ENCODE measurements around the gene SLC9A8.

SLC9A8 gene

DNA sequence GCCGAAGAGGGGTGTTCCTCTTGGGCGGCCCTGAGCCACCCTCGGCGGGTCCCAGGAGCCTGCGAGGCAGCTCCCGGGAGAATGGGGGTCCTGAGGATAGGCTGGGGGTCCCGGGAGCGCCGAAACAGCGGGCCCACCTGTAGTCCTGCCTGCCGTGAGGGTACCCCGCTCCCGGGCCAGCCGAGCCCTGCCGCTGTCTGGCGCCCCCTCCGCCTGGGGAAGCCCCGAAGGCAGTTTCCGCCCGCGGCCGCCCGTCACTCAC, 102.4 kb downstream of the SLC9A8 start:
- peak overlapping the region; percentile 97 for H3K27ac ChIP-seq (replicated peaks)
- no peak for DNase-seq (ENCODE audit: low read depth in 1 of 2, low spot score in 1 of 2)
- TF ChIP-seq POLR2AphosphoS5 (IDR thresholded peaks at IDR 0.05; ENCODE audit: low read depth) (no peak), SPI1 (IDR thresholded peaks at IDR 0.05; ENCODE audit: borderline replicate concordance, low read depth) (no peak), GABPA (IDR thresholded peaks at IDR 0.05; ENCODE audit: low read depth) (no peak), CTCF (IDR thresholded peaks at IDR 0.05; ENCODE audit: insufficient read depth, low read length) (no peak)
- TF ChIP-seq, protein P1, sequence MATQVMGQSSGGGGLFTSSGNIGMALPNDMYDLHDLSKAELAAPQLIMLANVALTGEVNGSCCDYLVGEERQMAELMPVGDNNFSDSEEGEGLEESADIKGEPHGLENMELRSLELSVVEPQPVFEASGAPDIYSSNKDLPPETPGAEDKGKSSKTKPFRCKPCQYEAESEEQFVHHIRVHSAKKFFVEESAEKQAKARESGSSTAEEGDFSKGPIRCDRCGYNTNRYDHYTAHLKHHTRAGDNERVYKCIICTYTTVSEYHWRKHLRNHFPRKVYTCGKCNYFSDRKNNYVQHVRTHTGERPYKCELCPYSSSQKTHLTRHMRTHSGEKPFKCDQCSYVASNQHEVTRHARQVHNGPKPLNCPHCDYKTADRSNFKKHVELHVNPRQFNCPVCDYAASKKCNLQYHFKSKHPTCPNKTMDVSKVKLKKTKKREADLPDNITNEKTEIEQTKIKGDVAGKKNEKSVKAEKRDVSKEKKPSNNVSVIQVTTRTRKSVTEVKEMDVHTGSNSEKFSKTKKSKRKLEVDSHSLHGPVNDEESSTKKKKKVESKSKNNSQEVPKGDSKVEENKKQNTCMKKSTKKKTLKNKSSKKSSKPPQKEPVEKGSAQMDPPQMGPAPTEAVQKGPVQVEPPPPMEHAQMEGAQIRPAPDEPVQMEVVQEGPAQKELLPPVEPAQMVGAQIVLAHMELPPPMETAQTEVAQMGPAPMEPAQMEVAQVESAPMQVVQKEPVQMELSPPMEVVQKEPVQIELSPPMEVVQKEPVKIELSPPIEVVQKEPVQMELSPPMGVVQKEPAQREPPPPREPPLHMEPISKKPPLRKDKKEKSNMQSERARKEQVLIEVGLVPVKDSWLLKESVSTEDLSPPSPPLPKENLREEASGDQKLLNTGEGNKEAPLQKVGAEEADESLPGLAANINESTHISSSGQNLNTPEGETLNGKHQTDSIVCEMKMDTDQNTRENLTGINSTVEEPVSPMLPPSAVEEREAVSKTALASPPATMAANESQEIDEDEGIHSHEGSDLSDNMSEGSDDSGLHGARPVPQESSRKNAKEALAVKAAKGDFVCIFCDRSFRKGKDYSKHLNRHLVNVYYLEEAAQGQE (IDR thresholded peaks at IDR 0.05; ENCODE audit: insufficient replicate concordance, low read depth): no peak
- H3K27me3 ChIP-seq (ENCODE audit: insufficient read depth, poor library complexity, severe bottlenecking): no peaks in the 10 kb centered on the region
- H3K4me3 ChIP-seq (replicated peaks; ENCODE audit: insufficient read depth, low read length): peak overlapping the region; percentile 92

- Histone ChIP-seq H3K27me3 (ENCODE audit: insufficient read depth, poor library complexity, severe bottlenecking) (no peaks in the 10 kb centered on the region), H3K27ac (replicated peaks) (peak within 1 kb of the TSS; percentile 97), H3K4me3 (replicated peaks; ENCODE audit: insufficient read depth, low read length) (peak within 1 kb of the TSS; percentile 92)
- peak; percentile 96 for DNase-seq (ENCODE audit: low read depth in 1 of 2, low spot score in 1 of 2)
- no peak; the same call in 1 of the 2 replicates for TF ChIP-seq POLR2AphosphoS5 (IDR thresholded peaks at IDR 0.05; ENCODE audit: low read depth)
- TF ChIP-seq GABPA (IDR thresholded peaks at IDR 0.05; ENCODE audit: low read depth): peak; percentile 98
- no peak for TF ChIP-seq CTCF (IDR thresholded peaks at IDR 0.05; ENCODE audit: insufficient read depth, low read length)
These were observed 102.9 kb downstream of the SLC9A8 start, which contains the start of gene SPATA2 for GRCh38 chr20:49915380-49916145. Gene SPATA2 (minus strand): TSS chr20:49915529. CDS start chr20:49908490, 7,039 bp downstream.

DNA sequence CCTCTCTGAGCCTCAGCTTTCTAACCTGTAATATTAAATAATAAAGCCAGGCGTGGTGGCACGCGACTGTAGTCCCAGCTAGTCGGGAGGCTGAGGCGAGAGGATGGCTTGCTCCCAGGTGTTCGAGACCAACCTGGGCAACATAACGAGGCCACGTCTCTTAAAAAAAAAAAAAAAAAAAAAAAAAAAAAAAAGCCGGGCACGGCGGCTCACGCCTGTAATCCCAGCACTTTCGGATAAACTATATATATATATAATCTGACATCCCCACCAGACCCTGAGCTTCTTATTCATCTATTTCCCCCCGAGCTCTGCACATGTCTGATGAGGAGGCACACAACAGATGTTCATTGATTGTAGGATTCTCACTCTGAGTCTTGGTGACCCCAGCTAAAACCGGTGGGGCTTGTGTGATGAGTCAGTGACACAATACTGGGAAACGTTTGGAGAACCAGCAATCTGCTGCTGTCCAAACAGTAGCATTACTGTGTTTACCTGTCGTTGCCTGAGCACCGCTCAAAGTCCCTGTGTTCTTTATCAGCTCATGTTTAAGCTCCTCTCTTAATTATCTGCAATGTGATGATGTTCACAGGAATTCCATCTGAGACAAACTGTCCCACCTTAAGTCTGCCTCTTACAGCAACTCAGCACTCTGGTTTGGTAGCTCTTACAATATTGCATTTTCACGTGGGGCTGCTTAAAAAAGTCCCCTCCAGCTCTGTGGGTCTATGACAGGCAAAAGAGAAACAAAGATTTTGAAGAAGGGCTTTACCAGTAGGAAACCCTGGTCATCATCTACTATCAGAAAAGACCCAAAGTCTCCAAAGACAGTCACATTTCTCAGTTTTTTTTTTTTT, 103.7 kb downstream of the SLC9A8 start:
- H3K27me3 ChIP-seq (ENCODE audit: insufficient read depth, poor library complexity, severe bottlenecking): no peaks in the 10 kb centered on the region
- H3K4me3 ChIP-seq (replicated peaks; ENCODE audit: insufficient read depth, low read length): peak overlapping the region; percentile 92
- DNase-seq (ENCODE audit: low read depth in 1 of 2, low spot score in 1 of 2): no peak
- no peak for TF ChIP-seq CTCF (IDR thresholded peaks at IDR 0.05; ENCODE audit: insufficient read depth, low read length)
- peak overlapping the region; percentile 97 for H3K27ac ChIP-seq (replicated peaks)

DNA sequence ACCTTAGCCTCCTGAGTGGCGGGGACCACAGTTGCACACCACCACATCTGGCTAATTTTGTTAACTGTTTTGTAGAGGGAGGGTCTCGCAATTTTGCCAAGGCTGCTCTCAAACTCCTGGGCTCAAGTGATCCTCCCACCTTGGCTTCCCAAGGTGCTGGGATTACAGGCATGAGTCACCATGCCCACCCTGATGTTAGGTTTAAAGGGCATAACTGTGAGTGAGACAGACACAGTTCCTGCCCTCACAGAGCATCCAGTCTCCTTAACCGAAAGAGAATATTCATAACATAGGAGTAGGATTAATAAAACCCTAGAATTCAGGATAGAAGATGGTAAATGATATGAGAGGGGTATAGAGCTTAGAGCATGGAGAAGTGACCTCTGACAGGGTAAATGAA, 105.8 kb downstream of the SLC9A8 start:
- Histone ChIP-seq H3K27me3 (ENCODE audit: insufficient read depth, poor library complexity, severe bottlenecking) (no peaks in the 10 kb centered on the region), H3K27ac (replicated peaks) (no peak overlapping the region), H3K4me3 (replicated peaks; ENCODE audit: insufficient read depth, low read length) (no peak overlapping the region)
- no peak for DNase-seq (ENCODE audit: low read depth in 1 of 2, low spot score in 1 of 2)
- TF ChIP-seq GABPA (IDR thresholded peaks at IDR 0.05; ENCODE audit: low read depth) (no peak), POLR2AphosphoS5 (IDR thresholded peaks at IDR 0.05; ENCODE audit: low read depth) (no peak), CTCF (IDR thresholded peaks at IDR 0.05; ENCODE audit: insufficient read depth, low read length) (no peak), SPI1 (IDR thresholded peaks at IDR 0.05; ENCODE audit: borderline replicate concordance, low read depth) (no peak)
- TF ChIP-seq, protein P1 (IDR thresholded peaks at IDR 0.05; ENCODE audit: insufficient replicate concordance, low read depth): no peak

All from HL-60 (cell line).